Hematopoietic multipotent progenitor cell treated with erythropoietin and hydrocortisone succinate and interleukin-3 and kit ligand, for 8 days (in vitro differentiated cells): ENCODE results near the gene SENP6.
"Not testable (repeated sequence)": the region's sequence is repeated elsewhere in the genome, so short reads cannot be mapped to it uniquely, and the experiment has no call there.

Experiments used
- DNase-seq: peaks from one replicate; pipeline ENCODE4 v3.0.0-alpha.2; 2015

SENP6 gene, protein sequence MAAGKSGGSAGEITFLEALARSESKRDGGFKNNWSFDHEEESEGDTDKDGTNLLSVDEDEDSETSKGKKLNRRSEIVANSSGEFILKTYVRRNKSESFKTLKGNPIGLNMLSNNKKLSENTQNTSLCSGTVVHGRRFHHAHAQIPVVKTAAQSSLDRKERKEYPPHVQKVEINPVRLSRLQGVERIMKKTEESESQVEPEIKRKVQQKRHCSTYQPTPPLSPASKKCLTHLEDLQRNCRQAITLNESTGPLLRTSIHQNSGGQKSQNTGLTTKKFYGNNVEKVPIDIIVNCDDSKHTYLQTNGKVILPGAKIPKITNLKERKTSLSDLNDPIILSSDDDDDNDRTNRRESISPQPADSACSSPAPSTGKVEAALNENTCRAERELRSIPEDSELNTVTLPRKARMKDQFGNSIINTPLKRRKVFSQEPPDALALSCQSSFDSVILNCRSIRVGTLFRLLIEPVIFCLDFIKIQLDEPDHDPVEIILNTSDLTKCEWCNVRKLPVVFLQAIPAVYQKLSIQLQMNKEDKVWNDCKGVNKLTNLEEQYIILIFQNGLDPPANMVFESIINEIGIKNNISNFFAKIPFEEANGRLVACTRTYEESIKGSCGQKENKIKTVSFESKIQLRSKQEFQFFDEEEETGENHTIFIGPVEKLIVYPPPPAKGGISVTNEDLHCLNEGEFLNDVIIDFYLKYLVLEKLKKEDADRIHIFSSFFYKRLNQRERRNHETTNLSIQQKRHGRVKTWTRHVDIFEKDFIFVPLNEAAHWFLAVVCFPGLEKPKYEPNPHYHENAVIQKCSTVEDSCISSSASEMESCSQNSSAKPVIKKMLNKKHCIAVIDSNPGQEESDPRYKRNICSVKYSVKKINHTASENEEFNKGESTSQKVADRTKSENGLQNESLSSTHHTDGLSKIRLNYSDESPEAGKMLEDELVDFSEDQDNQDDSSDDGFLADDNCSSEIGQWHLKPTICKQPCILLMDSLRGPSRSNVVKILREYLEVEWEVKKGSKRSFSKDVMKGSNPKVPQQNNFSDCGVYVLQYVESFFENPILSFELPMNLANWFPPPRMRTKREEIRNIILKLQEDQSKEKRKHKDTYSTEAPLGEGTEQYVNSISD

DNA sequence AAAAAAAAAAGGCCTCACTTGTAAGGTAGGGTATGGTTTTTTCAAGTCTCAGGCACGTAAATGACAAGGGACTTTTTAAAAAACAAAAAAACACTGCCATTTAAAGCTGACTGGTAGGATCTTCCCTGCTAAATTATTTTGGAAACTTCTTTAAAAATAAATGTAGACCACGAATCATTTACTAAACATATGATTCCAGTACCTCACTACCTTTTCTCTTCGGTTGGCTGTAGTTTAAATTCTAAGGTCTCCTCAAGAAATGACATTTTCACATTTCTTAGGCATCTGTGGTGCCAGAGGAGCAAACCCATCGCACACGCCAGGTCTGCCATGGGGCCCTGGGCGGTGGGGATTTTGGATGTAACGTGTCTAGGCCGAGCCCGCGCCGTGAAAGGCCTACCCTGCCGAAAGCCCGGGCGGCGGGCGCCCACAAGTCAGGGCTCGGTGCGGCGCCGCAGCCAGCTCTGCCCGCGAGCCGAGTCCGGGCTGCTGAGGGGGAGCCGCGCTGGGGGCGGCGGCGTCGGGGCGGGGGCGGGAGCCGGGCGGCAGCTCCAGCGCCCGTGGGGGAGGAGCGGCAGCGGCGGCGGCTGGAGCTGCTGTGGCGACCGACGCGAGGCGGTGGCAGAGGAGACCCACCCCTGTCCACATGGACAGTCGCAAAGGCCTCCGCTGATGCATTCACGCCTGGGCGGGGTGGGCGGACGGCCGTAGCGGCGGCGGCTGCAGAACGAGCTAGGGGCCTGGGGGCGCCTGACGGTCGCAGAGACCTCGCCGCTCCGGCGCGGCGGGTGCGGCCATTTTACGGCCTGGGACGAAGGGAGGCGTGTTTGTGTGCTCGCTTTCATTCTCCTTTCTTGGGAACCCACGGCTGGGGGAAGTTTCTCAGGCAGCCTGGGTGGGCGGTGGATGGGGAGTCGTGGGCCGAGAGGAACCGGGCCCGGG is at the start of gene SENP6:
SENP6 (plus strand) TSS at position 577 of the 942 bp plus-strand sequence. CDS start 645 bp downstream, outside the sequence.
- DNase-seq = peak; percentile 81

DNA sequence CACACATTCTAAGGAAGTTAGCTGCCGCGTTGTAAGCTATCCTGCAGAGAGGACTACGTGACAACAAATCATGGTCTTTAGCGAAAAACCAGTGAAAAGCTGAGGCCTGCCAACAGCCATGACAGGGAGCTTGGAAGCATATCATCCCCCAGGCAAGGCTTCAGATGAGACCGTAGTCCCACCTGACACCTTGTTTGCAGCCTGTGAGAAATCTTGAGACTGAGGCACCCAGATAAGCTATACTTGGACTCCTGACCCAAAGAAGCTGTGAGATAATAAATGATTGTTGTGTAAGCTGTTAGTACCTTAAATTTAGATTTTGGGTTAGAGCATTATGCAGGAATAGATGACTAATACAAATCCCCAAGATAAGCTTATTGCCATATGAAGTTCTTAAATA is 45.4 kb upstream of the SENP6 start:
- no peak for DNase-seq

DNA sequence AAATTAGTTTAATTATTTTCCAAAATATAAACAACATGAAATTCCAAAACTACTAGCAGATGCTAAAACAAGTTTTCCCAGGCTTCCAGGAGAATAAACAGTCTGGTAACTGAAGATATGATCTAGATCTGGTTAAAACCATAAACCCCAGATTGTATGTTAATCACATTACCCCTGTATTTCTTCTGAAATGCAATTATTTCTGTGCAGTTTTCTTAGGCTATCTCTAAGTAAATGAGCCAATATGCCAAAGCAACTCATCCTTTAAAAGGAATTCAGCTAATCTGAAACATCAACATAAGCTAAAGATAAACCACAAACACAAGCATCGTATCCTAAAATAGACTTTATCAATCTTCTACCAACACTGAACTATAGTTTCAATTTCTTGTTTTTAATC is 44.6 kb upstream of the SENP6 start:
- DNase-seq = no peak

DNA sequence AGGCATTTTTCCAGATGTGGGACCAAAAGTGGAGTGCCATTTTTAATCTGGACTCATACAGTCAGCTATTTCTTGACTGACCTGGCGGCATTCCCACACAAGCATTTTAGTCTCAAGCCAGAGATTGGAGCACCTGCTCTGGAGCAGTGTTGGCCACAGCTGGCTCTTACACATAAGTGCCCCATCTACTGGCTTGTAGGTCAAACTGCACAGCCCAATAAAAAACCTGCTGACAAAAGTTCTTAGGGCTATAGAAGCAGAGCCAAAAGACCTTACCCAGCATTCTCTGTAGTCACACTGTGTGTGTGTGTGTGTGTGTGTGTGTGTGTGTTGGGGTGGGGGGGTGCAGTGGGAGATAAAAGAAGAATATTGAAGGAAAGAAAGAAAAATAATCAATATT is 38.6 kb upstream of the SENP6 start:
- DNase-seq = peak; percentile 56

DNA sequence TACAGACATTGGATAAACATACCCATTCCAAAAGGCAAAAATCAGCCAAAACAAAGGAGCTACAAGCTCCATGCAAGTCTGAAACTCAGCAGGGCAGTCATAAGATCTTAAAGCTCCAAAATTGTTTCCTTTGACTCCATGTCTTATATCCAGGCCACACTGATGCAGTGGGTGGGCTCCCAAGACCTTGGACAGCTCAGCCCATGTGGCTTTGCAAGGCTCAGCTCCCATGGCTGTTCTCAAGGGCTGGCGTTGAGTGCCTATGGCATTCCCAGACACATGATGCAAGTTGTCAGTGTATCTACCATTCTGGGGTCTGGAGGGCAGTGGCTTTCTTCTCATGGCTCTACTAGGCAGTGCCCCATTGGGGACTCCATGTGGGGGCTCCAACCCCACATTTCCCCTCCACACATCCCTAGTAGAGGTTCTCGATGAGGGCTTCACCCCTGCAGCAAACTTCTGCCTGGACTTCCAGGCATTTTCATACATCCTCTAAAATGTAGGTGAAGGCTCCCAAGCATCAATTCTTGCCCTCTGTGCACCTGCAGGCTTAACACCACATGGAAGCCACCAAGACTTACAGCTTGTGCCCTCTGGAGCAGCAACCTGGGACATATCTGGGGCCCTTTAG is 35.4 kb upstream of the SENP6 start:
- no peak for DNase-seq

DNA sequence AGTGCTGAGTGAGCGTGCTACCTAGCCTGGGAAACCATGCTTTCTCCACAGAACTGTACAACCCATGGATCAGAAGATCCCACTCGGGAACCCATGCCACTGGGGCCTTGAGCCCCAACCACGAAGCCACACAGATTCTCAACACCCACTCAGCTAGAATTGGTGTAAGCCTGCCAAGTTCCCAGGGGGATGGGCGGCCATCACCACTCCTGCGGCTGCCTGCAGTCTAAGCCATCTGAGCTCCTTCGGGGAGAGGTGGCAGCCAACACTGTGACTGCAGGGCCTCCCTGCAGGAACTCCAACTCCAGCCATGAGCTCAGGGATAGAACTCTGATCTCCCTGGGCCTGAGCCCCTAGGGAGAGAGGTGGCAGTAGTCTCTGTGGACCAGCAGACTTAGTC is 33.6 kb upstream of the SENP6 start:
- DNase-seq = no peak

DNA sequence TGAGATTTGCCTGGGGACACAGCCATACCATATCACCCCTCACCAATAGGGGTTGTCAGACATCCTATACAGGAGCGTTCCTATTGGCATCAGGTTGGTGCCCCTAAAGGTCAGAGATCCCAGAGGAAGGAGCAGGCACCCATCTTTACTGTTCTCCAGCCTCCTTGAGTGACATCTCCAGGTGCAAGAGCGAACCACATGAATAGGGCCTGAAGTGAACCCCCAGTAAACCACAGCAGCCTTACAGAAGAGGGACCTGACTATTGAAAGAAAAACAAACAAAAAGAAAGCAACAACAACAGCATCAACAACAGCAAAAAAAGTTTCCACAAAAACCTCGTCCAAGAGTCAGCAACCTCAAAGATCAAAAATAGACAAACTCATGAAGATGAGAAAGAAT is 32.7 kb upstream of the SENP6 start:
- no peak for DNase-seq

DNA sequence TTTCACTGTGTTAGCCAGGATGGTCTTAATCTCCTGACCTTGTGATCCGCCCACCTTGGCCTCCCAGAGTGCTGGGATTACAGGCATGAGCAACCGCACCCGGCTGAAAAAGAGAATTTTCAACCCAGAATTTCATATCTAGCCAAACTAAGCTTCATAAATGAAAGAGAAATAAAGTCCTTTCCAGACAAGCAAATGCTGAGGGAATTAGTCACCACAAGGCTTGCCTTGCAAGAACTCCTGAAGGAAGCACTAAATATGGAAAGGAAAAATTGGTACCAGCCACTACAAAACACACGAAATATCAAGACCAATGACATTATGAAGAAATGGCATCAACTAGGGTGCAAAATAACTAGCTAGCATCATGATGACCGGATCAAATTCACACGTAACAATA is 31.0 kb upstream of the SENP6 start:
- not testable (repeated sequence) for DNase-seq

DNA sequence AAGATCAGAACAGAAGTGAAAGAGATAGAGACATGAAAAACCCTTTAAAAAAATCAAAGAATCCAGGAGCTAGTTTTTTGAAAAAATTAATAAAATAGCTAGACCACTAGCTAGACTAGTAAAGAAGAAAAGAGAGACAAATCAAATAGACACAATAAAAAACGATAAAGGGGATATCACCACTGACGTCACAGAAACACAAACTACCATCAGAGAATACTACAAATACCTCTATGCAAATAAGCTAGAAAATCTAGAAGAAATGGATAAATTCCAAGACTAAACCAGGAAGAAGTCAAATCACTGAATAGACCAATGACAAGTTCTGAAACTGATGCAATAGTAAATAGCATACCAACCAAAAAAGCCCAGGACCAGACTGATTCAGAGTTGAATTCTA is 29.6 kb upstream of the SENP6 start:
- no peak for DNase-seq

DNA sequence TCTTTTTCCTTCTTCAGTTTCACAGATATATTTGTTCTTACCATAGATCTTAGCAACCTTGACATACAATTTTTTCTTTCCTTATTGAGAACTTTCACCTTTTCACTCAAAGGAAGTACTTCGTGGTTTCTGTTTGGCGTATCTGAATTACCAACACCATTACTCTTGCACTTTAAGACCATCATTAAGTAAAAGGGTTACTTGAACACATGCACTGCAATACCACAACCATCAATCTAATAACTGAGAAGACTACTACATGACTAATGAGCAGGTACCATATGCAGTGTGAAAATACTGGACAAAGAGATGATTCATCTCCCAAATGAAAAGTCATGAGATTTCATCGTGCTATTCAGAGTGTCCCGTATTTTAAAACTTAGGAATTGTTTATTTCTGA is 21.7 kb upstream of the SENP6 start:
- no peak for DNase-seq

DNA sequence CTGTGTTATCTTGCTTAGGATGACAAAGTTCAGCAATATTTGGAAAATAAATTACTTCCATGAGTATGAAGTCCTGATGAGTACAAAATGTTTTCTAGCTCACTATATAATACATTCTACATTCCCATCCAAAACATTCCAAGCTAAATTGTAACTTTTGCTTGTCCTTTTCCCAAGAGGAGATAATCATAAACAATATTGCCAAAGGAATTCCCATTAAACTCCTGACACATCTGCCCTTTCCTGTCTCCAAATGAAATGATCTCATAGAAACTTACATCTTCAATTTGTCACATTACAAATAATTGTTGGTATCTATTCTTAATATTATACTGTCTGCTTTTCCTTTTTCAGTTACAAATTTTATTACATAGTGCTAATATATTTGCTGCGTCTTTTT is 20.4 kb upstream of the SENP6 start:
- no peak for DNase-seq

DNA sequence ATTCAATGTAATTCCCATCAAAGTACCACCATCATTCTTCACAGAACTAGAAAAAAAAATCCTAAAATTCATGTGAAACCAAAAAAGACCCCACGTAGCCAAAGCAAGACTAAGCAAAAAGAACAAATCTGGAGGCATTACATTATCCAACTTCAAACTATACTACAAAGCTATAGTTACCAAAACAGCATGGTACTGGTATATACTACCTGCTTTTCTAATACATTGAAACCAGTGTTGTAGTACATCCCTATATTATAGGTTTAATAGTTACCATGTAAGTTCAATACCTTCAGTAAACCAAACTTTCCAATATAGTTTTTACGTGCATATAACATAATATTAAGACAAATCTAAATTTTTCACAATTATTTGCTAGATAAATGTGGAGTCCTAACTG is 17.1 kb upstream of the SENP6 start:
- DNase-seq = not testable (repeated sequence)

DNA sequence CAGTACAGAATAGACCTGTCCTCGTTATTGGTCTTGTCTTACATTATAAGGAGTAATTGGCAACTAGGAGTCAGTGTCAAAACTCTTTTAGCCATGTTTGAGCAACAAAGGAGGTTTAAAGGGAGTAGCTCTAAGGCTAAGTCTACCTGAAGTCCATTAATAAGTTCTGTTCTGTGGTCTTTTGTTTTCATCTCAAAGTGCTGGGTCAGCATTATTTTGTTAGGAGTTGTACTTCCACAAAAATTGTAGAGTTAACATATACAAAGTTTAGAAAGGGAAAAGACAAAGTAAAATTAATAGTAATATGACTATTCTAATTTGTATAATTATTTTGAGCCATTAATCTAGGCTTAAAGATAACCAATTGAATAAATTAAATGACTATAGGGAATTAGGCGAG is 12.7 kb upstream of the SENP6 start:
- no peak for DNase-seq

DNA sequence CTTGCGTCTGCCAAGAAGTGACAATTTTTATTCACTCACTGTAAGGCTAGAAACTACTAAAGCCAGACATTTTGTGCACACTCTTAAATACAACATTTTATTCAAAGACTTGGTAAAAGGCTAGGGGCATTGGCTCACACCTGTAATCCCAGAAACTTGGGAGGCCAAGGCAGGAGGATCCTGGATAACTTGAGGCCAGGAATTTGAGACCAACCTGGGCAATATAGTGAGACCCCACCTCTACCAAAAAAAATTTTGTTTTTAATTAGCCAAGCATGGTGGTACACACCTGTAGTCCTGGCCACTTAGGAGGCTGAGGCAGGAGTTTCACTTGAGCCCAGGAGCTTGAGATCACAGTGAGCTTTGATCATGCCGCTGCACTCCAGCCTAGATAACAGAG is 11.3 kb upstream of the SENP6 start:
- no peak for DNase-seq

DNA sequence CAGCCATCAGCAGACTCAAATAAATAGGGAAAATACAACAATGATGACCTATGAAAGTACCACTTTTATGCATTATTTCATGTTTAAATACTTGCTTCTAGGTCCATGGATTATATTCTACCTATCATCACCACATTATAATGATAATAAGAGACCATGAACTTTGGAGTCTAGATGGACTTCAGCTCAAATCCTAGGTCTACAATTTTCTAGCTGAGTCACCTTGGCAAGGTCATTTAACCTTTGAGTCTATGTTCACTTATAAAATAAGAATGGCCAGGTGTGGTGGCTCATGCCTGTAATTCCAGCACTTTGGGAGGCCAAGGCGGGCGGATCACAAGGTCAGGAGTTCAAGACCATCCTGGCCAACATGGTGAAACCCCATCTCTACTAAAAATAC is 5.3 kb upstream of the SENP6 start:
- DNase-seq = not testable (repeated sequence)

DNA sequence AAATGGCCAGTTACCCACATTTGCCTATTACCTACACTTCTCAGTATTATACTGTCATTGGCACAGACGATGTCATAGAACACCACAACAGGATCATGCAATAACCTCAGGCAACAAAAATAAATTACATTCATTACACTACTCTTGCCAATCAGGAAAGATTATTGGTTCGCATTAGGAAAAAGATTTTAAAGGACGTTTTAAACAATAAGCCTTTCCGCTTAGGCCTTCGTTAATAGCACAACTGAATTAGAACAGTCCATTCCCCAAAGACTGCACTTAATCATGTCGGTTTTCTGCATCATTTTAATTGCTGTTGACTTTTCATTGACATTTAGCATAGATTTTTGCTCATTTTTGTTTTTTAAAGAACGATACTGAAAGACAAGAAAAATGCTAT is 912 bp upstream of the SENP6 start:
- DNase-seq = peak; percentile 39

DNA sequence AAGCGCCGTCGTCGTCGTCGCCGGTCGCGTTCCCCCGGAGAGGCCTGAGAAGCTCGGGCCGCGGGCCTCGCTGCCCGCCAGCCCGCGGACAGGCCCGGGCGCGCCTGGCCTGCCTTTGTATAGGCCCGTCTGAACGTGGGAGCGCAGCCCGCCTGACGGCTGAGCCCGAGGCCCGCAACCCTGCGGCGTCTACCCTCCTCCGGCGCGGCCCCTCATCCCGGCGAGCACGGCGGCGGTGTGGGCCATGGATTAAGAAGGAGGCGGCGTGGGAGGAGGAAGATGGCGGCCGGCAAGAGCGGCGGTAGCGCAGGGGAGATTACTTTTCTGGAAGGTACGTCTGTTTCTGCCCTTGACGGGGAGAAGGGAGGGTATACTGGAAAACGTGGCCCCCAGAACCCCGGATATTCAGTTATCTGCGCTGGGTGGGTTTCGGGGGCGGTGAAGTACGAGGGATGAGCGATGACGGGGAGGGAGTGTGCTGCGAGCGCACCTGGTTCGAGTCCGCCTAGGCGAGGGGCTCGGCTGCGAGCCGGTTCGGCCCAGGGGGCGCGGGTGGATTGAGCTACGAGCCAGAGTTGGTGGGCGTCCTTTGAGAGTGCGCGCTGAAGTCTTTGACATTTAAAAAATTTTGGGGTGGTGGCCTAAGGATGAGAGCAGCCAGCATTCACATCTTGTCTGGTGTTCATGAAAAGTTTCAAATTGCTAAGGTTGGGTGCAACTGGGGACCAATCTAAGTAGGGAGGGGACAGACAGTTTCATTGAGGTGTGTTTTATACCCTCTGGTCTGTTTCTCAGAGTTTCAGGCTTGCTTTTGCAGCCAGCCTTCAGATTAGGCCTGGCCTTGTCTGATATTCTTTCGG is 796 bp downstream of the SENP6 start:
- DNase-seq = peak; percentile 52

DNA sequence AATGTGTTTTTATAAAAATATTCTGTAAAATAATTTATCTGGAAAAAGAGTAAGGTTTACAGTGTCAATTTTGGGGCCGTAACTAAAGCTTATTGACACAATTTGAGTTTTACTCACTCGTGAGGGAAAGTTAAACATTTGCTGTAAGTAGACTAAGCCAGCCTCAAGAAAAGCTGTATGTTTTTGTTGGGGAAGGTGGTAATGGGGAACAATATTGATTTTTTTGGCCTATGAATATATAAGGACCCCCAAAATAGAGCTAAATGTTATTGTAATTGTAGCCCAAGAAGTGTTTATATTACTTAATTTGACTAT is 1.4 kb downstream of the SENP6 start:
- DNase-seq = no peak

DNA sequence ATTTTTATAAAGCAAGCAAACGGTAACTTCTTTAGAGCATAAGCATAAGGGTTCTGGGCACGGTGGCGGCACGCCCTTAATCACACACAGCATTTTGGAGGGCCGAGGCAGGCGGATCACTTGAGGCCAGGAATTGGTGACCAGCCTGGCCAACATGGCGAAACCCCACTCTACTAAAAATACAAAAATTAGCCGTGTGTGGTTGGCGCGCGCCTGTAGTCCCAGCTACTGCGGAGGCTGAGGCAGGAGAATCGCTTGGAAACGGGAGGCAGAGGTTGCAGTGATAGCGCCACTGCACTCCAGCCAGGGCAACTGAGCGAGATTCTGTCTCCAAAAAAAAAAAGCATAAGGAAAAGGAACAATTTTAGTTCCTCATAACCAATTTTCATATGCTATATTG is 2.6 kb downstream of the SENP6 start:
- no peak for DNase-seq

DNA sequence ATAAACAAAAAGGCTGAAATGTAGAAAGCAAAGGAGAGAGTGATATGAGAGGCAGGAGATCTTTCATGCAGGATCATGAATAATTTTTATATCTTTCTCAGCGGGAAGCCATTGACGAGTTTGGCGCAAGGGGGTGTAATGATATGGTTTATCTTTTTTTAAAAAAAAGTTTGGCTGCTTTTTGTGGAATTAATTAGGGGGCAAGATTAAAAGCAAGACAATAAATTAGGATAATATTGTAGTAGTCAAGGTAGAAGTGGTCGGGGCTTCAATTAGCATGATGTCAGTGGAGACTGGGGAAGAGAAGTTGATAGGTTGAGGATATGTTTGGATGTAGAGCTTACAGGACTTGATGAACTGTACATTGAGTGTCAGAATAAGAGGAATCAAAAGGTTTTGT is 4.0 kb downstream of the SENP6 start:
- no peak for DNase-seq

DNA sequence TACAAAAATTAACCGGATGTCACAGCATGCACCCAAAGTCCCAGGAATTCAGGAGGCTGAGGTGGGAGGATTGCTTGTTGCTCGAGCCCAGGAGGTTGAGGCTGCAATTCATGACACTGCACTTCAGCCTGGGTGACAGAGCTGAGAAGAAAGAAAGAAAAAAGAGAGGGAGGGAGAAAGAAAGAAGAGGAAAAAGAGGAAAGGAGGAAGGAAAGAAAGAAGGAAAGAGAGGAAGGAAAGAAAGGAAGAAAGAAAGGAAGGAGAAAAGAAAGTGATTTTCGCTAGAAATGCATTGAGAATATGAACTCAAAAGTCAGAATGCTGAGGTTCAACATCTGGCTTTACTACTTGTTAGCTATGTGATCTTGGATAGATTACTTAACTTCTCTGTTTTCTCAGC is 6.6 kb downstream of the SENP6 start:
- DNase-seq = no peak
